HG03064 (cell line): ENCODE data around the gene DBP.
"Not testable (repeated sequence)": the region's sequence is repeated elsewhere in the genome, so short reads cannot be mapped to it uniquely, and the experiment has no call there.

Experiments
- ATAC-seq: cut with Tn5 transposase; IDR thresholded peaks from one replicate; pipeline ENCODE4 v1.9.1; 2021; ENCODE audit warnings: low read depth; ENCODE audit not compliant: unreplicated experiment

Gene DBP

GRCh38 chr19:48668761-48669160 lies 31.6 kb upstream of the DBP start:
- ATAC-seq: no peak

- ATAC-seq: no peak
These were observed 31.2 kb upstream of the DBP start for GRCh38 chr19:48668332-48668731.

DNA sequence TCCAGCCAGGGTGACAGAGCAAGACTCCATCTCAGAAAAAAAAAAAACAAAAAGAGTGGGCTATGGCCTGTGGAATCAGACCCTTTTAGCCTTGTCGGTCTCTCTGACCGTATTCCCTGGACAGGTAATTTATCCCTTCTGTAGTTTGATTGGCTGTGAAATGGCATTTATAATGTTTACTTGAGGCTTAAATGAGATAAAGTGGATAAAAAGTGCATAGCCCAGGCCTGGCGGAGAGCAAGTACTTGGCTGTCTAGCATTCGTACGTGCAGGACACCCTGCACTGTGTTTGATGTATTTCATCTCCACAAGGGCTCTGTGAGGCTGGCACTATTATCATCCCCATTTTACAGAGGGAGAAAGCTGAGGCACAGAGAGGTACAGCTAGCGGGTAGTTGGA lies 28.6 kb upstream of the DBP start:
- no peak for ATAC-seq

- ATAC-seq: no peak
These were observed 27.3 kb upstream of the DBP start for GRCh38 chr19:48664476-48664875.

DNA sequence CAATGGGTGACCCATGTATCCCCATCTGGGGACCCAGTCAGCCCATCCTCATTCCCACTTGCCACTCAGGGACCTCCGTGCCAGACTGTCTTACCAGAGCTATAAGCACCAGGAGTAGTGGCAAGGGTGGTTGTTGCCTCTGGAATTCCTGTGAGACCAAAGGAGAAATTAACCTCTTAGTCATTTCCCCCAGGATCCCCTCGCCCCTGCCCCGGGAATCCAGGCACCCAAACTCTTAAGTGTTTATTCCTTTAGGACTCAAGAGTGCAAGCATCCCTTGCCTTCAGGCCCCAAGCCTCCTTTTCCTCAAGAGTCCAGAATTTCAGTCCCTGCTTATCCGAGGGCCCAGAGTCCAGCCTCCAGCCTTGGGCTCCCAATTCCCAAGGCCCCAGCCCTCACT lies 26.5 kb upstream of the DBP start:
- ATAC-seq: no peak

DNA sequence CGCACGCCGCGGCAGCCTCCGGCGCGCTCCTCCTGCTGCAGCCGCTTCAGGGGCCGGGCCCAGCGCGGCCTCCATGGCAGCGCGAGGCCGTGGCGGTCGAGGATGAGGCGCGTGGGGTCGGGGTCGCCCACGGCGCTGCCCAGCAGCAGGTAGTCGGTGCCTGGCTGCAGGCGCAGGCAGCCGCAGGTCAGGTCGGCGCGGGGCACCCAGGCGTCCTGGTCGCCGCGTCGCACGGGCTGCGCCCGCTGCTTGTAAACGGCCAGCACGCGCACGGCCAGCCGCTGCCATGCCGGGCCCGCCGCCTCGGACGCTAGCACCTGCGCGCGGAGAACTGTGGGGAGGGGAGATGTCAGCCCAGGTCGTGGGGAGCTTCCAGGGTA lies 24.5 kb upstream of the DBP start:
- ATAC-seq: no peak

DNA sequence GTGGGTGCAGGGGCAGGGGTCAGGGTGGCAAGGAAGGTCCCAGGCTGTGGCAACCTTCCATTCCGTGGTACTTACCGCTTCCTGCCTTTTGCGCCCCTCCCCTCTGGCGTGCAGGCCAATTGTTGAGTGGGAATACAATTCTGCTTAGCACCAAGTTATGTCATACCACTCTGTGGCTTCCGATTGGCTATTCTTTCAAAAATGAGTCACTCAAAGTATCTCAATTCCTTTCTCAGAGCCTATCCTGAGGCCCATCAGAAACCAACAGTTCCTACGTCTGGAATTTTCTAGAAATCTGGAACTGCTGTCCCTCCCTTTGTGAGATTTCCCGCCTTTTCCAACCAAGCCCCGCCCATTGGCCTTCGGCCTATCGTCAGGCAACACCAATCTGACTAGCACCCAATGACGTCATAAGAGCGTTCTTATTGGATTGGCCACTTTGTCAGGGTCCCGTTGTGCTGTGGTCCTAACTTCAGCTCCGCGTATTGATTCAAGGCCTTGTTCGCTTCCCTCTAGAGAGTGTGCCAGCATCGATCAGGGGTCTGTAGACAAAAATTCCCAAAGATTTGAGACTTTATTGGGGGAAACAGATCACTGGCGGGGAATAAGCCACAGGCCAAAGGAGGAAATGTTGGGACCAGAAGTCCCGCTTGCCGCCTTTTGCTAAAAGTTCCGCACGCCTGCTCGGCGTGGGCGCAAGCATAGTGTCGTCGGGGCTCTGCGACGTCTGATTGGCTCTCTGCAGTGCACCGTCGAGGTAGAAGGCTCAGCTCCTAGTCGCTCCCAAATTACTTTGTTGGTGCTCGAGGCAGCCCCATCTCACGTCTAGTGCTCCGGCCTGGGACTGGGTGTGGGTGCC lies 23.9 kb upstream of the DBP start:
- ATAC-seq: peak; percentile 59

DNA sequence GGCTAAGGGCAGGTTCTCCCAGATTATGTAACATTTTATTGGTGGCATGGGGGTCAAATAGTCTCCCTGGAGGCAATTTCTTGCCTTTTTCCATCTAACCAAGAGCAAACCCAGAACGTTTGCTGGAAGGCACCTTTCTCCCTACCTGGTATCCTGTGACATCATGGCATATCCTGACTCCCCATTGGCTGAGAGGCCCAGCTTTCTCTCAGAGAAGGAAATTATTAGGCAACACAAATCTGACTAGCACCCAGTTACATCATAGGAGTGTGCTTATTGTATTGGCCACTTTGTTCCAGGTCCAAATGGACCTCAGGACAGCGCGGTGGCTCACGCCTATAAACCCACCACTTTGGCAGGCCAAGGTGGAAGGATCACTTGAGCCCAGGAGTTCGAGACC lies 22.6 kb upstream of the DBP start:
- no peak for ATAC-seq

DNA sequence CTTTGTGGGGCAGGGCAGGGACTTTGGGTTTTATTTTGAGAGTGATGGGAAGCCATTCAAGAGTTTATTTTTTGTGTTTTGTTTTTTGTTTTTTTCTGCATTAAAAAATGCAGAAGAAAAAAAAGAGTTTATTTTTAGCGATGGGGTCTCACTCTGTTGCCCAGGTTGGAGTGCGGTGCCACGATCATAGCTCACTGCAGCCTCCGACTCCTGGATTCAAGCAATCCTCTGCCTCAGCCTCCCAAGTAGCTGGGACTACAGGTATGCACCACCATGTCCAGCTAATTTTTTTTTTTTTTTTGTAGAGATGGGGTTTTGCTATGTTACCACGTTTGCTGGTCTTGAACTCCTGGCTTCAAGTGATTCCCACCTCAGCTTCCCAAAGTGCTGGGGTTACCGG lies 21.3 kb upstream of the DBP start:
- no peak for ATAC-seq

DNA sequence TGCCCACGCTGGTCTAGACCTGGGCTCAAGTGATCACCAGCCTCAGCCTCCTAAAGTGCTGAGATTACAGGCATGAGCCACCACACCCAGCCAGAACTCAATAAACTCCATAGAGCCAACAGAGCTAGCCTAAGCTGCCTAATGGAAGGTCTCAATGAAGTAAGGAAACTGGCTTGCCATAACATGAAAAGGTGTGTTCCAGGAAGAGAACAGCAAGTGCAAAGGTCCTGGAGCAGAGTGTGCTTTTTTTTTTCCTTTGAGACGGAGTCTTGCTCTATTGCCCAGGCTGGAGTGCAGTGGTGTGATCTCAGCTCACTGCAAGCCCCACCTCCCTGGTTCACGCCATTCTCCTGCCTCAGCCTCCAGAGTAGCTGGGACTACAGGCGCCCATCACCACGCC lies 20.6 kb upstream of the DBP start:
- not testable (repeated sequence) for ATAC-seq

GRCh38 chr19:48656840-48657474 lies 19.8 kb upstream of the DBP start:
- no peak for ATAC-seq

- ATAC-seq: no peak
These were observed 17.3 kb upstream of the DBP start for GRCh38 chr19:48654299-48655059.

DNA sequence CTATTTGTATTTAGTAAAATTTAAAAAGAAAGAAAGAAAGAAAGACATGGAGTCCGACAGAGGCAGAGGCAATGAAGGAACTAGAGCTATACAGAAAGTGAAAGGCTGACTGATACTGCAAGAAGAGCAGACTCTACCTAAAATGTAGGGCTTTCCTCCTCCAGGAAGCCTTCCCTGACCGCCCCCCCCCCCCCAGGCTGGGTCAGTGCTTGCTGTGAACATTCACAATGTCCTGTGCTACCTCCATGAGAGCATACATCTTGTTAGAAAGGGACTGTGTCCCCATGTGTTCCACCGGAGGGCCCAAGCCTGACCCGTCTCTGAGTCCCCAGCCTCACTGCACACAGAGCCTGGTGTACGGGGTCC lies 14.5 kb upstream of the DBP start:
- no peak for ATAC-seq

DNA sequence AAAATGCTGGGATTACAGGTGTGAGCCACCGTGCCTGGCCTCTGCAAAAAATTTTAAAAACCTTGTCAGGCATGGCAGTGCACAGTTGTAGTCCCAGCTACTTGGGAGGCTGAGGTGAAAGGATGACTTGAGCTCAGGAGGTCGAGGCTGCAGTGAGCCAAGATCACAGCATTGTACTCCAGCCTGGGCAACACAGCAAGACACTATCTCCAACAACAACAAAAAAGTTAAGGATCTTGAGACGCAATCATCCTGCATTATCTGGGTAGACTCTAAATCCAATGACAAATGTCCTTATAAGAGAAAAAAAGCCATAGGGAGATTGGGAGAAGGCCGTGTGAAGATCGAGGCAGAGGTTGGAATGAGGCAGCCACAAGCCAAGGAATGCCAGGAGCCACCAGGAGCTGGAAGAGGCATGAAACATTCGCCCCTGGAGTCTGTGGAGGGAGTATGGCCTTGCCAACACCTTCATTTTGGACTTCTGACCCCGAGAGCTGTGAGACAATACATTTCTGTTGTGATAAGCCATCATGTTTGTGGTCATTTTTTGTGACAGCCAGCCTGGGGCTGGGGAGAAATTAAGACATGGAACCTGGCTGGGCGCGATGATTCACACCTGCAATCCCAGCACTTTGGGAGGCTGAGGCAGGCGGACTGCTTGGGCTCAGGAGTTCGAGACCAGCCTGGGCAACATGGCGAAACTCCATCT lies 13.9 kb upstream of the DBP start:
- no peak for ATAC-seq

GRCh38 chr19:48648134-48648533 lies 11.0 kb upstream of the DBP start:
- ATAC-seq: no peak

- ATAC-seq: no peak
These were observed 9.6 kb upstream of the DBP start for GRCh38 chr19:48646722-48647216.

- peak; percentile 68 for ATAC-seq
These were observed 9.0 kb upstream of the DBP start, which contains the start of gene CA11 for GRCh38 chr19:48646001-48646721. Gene CA11, minus strand, starts transcription at chr19:48646187. Its CDS starts 555 bp downstream, at chr19:48645632.

- no peak for ATAC-seq
These were observed 8.4 kb upstream of the DBP start for GRCh38 chr19:48645620-48646000.

DNA sequence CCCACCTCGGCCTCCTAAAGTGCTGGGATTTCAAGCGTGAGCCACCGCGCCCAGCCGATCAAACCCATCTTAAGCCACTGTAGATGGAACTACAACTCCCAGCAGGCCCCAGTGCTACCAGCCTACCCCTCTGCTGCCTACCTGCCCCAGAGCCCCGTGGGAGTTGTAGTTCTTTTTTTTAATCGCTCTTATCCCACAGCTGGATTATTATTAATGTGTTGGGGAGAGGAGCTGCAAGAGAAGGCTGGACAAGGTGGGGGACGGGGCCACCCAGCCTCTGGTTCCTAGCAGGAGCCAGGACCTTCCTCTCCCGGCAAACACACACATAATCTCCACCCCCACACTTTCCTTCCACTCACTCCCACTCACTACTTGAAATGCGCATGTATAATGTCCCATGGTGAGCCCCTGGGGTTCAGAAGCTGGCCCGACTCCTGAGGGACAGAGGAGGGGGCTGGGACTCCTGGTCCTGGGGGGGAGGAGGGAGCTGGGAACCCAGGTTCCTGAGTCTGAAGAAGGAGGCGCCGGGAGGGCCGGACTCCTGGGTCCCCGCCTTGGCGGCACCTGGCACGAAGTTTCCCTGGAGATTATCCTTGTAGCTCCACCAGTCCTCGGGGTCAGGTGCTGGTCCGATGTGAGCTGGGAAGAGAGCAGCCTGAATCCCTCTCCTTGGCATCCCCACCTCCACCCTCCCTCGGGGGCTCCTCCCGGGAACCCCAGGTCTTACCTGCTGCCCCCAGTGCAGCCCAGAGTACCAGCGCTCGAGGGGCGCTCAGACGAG lies 7.8 kb upstream of the DBP start:
- no peak for ATAC-seq
